Measurements from ENCODE around the gene PLOD1. TPM values are rescaled to one million over a fixed set of nuclear protein-coding genes. Genes with fewer than 3 reads are reported as not detected.

PLOD1 gene
- polyA plus RNA-seq, 1 donor (not counting 4 experiments of a cell fraction or from before 2014, with no cell fraction given) = 63.6 TPM

DNA sequence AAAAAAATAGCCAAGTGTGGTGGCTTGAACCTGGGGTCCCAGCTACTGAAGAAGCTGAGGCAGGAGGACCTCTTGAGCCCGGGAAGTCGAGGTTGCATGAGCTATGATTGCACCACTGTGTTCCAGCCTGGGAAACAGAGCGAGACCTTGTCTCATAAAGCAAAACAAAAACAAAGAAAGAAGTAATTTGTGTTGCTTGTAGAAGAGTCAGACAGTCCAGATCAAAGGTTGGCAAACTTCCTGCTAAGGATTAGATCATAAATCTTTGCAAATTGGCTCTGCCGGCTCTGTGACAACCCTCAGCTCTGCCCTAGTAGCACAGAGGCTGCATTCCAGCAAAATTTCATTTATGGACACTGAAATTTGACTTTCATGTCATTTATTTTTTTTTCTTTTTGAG lies 26.7 kb downstream of the PLOD1 start:
- Histone ChIP-seq H3K79me2 (ENCODE audit: control insufficient read depth, insufficient read depth, low read length) (no peaks in the 10 kb centered on the region), H3K9me3 (ENCODE audit: control insufficient read depth, low read depth, low read length) (no peaks in the 10 kb centered on the region), H3K36me3 (ENCODE audit: control insufficient read depth in 2 of 2, extremely low read depth in 1 of 2, insufficient read depth in 2 of 2, low read length in 2 of 2) (peaks cover 11 to 27% of the 10 kb centered on the region in 2 experiments), H3K27me3 (ENCODE audit: control insufficient read depth, extremely low read depth, insufficient read depth, low read length) (no peaks in the 10 kb centered on the region), H3K4me3 (ENCODE audit: control insufficient read depth in 2 of 3, extremely low read depth in 1 of 3, insufficient read depth in 2 of 3, low read depth in 1 of 3, low read length in 3 of 3) (no peak overlapping the region), H3K9me1 (ENCODE audit: control insufficient read depth, extremely low read depth, insufficient read depth, low read length) (no peaks in the 10 kb centered on the region), H2AFZ (ENCODE audit: control insufficient read depth, low read length) (no peak overlapping the region), H3K9ac (ENCODE audit: control insufficient read depth, extremely low read depth, insufficient read depth, low read length) (no peak overlapping the region), H3K4me2 (ENCODE audit: control insufficient read depth, extremely low read depth, insufficient read depth, low read depth, low read length) (no peak overlapping the region), H3K27ac (ENCODE audit: control insufficient read depth, insufficient read depth, low read length) (no peak overlapping the region), H4K20me1 (ENCODE audit: control insufficient read depth, extremely low read depth, insufficient read depth, low read length) (no peaks in the 10 kb centered on the region), H3K4me1 (ENCODE audit: control insufficient read depth, extremely low read depth, insufficient read depth, low read length) (no peaks in the 10 kb centered on the region)
- DNase-seq (ENCODE audit: low read depth, low spot score) = no peak
- FAIRE-seq = no peak
- TF ChIP-seq EZH2 (IDR thresholded peaks at IDR 0.05; ENCODE audit: low read length) = no peak
- TF ChIP-seq, protein P1, sequence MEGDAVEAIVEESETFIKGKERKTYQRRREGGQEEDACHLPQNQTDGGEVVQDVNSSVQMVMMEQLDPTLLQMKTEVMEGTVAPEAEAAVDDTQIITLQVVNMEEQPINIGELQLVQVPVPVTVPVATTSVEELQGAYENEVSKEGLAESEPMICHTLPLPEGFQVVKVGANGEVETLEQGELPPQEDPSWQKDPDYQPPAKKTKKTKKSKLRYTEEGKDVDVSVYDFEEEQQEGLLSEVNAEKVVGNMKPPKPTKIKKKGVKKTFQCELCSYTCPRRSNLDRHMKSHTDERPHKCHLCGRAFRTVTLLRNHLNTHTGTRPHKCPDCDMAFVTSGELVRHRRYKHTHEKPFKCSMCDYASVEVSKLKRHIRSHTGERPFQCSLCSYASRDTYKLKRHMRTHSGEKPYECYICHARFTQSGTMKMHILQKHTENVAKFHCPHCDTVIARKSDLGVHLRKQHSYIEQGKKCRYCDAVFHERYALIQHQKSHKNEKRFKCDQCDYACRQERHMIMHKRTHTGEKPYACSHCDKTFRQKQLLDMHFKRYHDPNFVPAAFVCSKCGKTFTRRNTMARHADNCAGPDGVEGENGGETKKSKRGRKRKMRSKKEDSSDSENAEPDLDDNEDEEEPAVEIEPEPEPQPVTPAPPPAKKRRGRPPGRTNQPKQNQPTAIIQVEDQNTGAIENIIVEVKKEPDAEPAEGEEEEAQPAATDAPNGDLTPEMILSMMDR (optimal IDR thresholded peaks at IDR 0.05 in 1 of 3, IDR thresholded peaks at IDR 0.05 in 1 of 3, conservative IDR thresholded peaks at IDR 0.05 in 1 of 3; ENCODE audit: extremely low read depth in 1 of 3, insufficient read depth in 2 of 3, low read length in 3 of 3) = no peak
- dilution Hi-C loops (cut with MboI; ENCODE audit: extremely low pct_ligation_motif_present, low sequenced_read_pairs) = no loop called here

DNA sequence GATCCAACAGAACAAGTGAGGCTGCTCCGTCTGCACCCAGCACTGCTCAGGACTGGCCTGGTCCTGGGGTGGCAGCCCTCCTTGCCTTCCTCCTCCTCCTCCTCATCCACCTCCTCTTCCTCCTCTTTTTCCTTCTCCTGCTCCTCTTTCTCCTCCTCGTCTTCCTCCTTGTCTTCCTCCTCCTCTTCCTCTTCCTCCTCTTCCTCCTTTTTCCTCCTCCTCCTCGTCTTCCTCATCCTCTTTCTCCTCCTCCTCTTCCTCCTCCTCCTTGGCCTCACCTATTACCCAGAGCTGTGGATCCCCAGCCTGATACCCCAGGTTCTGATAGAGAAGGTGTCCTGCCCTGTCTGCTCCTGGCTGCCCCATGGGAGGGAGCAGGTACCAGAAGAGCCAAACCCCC lies 29.1 kb downstream of the PLOD1 start:
- H3K27me3 ChIP-seq (ENCODE audit: control insufficient read depth, extremely low read depth, insufficient read depth, low read length) = no peaks in the 10 kb centered on the region

More for the DNA sequence above, 29.1 kb downstream of the PLOD1 start:
- Histone ChIP-seq H3K9me3 (ENCODE audit: control insufficient read depth, low read depth, low read length) (no peaks in the 10 kb centered on the region), H3K27ac (ENCODE audit: control insufficient read depth, insufficient read depth, low read length) (no peak overlapping the region), H2AFZ (ENCODE audit: control insufficient read depth, low read length) (no peak overlapping the region), H3K4me1 (ENCODE audit: control insufficient read depth, extremely low read depth, insufficient read depth, low read length) (peaks cover 8% of the 10 kb centered on the region), H3K9ac (ENCODE audit: control insufficient read depth, extremely low read depth, insufficient read depth, low read length) (no peak overlapping the region), H3K79me2 (ENCODE audit: control insufficient read depth, insufficient read depth, low read length) (no peaks in the 10 kb centered on the region), H3K9me1 (ENCODE audit: control insufficient read depth, extremely low read depth, insufficient read depth, low read length) (no peaks in the 10 kb centered on the region), H3K4me2 (ENCODE audit: control insufficient read depth, extremely low read depth, insufficient read depth, low read depth, low read length) (no peak overlapping the region), H3K4me3 (ENCODE audit: control insufficient read depth in 2 of 3, extremely low read depth in 1 of 3, insufficient read depth in 2 of 3, low read depth in 1 of 3, low read length in 3 of 3) (no peak overlapping the region), H4K20me1 (ENCODE audit: control insufficient read depth, extremely low read depth, insufficient read depth, low read length) (no peaks in the 10 kb centered on the region), H3K36me3 (ENCODE audit: control insufficient read depth in 2 of 2, extremely low read depth in 1 of 2, insufficient read depth in 2 of 2, low read length in 2 of 2) (peaks cover 0 to 14% of the 10 kb centered on the region in 2 experiments)
- dilution Hi-C loops (cut with MboI; ENCODE audit: extremely low pct_ligation_motif_present, low sequenced_read_pairs) = no loop called here
- TF ChIP-seq, protein P1 (optimal IDR thresholded peaks at IDR 0.05 in 1 of 3, IDR thresholded peaks at IDR 0.05 in 1 of 3, conservative IDR thresholded peaks at IDR 0.05 in 1 of 3; ENCODE audit: extremely low read depth in 1 of 3, insufficient read depth in 2 of 3, low read length in 3 of 3) = no peak
- TF ChIP-seq EZH2 (IDR thresholded peaks at IDR 0.05; ENCODE audit: low read length) = no peak
- no peak for DNase-seq (ENCODE audit: low read depth, low spot score)
- no peak for FAIRE-seq
